ENCODE measurements around the gene ATXN7L2.

ATXN7L2 gene

DNA sequence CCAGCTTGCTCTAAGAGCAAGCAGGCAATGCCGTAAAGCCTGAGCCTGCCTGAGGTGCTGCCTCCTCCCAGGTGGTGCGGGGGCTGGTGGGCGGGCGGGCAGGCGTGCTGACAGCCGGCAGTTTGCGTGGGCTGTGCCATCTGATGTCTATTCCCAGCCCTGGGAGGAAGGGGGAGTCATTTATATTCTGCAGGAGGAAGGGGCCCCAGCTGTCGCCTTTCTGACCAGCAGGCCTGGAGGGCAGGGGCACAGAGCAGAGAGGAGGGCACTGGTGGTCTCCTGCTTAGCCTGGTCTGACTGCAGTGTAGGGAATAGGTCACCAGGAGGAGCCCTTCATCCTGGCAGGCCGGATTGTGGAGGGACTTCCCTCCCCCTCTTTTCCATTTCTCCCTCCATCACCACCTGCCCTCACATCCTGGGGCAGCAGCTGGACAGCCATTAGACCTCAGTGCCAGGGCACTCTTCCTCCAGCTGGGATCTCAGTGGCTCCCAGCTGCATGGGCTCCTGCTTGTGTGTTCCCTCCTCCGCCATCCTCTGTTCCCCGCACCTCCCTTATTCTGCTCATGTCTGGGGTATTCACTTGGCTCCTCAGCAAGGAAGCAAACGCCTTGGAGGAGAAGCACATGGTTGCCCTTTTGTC is 14.6 kb downstream of the ATXN7L2 start:
- DNase-seq (ENCODE audit: low read depth, low spot score) = no peak

GRCh38 chr1:109499081-109499480 is 15.4 kb downstream of the ATXN7L2 start:
- no peak for DNase-seq (ENCODE audit: low read depth, low spot score)

DNA sequence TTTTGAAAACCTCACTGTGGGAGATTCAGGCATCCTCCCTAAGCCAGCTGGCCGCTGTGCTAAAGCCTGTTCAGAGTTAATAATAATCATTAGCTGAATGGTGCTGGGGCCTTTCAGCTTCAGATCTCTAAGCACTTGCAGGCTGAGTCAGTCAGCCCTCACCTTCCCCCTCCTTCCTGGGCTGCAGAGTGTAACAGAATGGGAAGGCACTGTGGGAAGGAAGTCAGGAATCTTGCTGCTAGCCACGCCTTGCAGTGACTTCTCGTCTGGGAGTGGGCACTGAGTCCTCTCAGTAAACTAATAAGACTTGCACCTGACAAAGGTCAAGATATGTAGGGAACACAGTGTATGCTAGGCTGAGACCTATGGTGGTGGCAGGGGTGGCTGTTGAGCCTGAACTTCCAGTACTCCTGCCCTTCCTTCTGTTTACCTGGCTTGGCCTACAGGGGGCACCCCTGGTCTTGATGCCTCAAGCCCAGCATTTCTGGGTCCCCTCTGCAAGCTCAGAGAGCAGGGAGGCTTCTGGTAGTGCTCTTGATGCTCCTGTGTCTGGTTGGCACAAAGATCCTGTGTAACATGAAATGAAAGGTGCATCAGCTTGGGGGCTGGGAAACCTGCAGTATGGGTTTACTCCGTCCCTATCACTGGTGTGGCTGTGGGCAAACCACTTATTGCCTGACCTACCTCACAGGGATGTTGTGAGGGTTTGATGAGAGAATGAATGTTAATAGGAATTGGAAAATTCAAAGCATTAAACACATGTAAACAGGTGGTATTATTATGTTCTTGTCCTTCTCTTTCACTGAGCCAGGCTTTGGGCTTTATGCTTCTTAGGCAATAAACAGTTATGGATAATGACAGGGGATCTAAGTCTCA is 16.2 kb downstream of the ATXN7L2 start:
- no peak for DNase-seq (ENCODE audit: low read depth, low spot score)

GRCh38 chr1:109500941-109501381 is 17.3 kb downstream of the ATXN7L2 start:
- DNase-seq (ENCODE audit: low read depth, low spot score) = no peak

DNA sequence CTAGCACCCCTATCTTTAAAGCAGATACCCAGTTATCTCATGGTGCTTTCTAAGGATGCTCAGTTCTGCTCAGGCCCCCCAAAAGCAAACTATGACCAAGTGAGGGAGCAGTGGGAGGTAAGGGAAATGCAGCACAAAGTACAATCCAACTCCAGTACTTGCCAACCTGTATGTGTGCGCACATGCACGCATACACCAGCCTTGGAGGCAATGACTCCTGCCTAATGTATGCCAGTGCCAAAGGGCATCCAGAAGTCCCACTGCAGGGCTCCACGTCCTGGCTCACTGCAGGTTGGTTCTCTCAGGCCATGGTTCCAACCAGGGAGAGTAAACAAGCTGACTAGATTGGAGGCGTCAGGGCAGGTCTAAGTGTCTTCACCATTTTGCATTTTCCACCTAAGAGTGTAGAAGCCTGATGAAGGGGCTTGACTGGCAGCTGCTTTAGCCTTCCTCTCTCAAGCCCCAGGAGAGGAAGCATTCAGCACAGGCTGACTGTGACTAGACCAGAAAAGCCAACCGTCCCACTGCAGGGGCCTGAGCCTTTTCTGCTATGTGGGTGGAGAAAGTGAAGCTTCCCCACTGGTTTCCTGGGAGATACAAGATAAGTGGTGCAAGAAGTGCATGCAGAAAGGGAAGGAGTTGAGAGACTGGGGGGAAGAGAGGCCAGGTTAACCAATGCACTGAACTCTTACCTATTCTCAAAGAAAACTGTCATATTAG is 18.1 kb downstream of the ATXN7L2 start:
- DNase-seq (ENCODE audit: low read depth, low spot score) = no peak

DNA sequence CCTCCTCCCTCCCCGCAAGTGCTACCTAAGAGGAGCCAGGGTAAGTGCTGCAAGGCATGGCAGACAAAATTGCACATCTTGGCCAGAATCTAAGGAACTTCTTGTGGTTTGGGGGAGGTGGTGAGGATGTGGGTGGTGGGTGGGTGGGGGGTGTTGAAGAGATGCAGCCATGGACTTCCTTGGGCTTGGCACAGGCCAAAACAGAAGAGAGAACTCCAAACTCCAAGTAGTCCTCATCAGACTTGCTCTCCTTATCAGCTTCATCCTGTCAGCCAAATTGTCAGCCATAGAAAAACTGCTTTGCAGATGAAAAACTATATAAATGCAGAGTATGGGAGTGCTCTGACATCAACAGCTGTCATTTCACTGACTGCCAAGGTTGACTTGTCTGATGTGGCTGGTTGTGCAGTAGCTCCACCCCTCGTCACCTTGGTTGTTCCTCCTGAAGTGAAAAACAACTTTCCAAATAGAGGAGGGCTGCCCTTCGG is 18.7 kb downstream of the ATXN7L2 start:
- no peak for DNase-seq (ENCODE audit: low read depth, low spot score)

GRCh38 chr1:109503935-109504334 is 20.2 kb downstream of the ATXN7L2 start:
- DNase-seq (ENCODE audit: low read depth, low spot score) = no peak

DNA sequence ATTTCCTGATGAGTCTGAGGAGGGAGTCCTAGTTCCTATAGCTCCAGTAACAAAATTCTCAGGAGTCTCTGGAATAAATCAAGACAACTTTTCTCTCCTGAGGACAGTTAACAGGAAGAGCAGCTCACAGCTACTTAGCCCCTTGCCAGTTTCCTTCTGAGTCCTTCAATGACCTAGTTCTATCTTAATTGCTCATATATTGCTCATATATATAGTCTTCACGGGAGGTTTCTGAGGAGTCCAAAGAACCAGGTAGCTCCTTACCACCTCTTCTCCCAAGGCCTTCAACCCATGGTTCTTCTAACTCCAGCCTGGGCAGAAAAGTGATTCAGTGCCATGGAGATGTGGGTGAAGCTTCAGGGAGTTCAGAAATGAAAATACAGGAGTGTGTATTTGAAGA is 21.3 kb downstream of the ATXN7L2 start:
- DNase-seq (ENCODE audit: low read depth, low spot score) = no peak

DNA sequence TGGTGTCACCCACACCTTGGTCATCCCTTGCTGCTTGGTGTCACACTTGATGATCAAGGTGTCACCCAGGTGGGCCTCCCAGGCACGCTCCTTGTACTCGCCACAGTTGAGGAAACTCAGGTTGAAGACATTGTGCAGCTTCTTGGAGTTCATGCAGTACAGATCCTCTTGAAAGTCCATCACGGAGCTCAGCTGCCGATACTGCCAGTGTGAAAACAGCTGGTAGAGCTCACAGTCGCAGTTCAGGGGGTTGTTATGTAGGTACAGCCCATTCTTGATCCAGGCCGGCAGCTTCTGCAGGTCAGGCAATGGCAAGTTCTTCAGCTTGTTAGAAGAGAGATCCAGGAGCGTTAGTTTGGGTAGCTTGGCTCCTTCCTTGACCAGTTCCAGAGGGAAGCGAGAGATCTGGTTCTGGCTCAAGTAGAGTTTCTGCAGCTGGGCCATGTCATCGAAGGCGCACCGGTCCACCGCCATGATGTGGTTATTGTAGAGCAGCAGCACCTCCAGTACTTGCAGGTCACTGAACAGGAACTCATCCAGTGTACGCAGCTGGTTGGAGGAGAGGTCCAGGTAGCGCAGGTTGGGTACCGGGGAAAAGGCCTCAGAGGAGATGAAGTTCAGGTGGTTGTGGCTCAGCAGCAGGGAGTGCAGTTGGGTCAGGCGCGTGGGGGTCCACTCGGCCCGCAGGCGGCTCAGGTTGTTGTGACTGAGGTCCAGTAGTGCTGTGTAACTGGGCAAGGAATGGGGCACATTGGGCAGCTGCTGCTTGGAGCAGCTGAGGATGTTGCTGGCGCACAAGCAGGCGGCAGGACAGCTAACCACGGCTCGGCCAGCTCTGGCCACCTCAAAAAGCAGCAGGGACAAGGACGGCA is 24.5 kb downstream of the ATXN7L2 start:
- no peak for DNase-seq (ENCODE audit: low read depth, low spot score)

DNA sequence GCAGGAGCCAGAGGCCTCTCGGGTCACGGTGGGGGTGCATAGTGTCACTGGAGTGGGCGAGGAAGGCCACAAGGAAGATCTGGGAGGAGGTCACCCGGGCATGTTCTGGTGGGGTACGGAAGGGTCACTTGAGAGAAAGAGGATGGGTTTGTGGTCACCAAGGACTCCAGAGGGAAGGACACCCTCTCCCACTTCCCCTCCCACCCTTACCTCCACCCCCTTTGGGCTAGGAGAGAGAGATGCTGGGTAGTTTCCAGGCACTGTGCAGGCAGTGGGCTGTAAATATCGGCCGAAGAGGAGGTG is 25.1 kb downstream of the ATXN7L2 start:
- no peak for DNase-seq (ENCODE audit: low read depth, low spot score)

GRCh38 chr1:109509176-109510134 is 25.8 kb downstream of the ATXN7L2 start, which contains the start of gene AMIGO1:
Gene AMIGO1 (minus strand): TSS chr1:109509727. CDS start chr1:109508912, 815 bp downstream.
- no peak for DNase-seq (ENCODE audit: low read depth, low spot score)

- DNase-seq (ENCODE audit: low read depth, low spot score) = no peak
These were observed 29.5 kb downstream of the ATXN7L2 start for GRCh38 chr1:109513110-109513710.

DNA sequence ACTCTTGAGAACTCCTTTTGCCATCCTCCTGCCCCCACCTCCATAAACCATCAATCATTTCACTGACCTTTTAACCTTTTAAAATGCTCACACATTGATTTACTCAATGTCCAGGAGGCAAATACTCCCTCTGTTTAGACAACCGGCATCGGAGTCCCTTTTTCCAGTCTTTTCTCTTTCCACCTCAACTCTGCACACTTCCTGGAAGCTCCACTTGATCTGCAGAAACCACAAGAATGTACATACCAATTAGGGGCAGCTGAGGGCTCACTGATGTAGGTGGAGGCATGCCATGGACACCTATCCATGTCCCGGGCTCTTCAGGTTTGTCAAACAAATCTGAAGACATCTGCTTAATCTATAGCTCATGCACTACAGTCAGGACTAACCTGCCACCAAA is 31.1 kb downstream of the ATXN7L2 start:
- no peak for DNase-seq (ENCODE audit: low read depth, low spot score)

DNA sequence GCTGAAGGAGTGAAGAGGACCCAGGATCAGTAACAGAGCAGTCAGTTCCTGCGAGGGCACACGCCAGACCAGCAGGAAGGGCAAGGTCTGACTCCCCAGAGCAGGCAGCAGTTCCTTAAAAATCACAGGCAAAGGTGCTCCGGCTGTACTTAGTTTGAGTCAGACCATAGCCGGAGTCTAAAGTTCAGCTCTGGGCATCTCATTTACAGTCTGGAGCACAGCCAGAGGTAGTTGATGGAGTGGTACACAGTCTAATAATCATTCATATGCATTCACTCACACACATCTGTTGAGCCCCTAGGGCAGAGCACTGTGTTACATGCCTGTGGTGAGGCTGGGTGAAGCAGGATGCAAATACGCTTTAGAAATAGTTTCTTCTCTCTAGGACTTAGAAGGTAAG is 33.2 kb downstream of the ATXN7L2 start:
- DNase-seq (ENCODE audit: low read depth, low spot score) = no peak

- DNase-seq (ENCODE audit: low read depth, low spot score) = no peak
These were observed 33.6 kb downstream of the ATXN7L2 start for GRCh38 chr1:109517337-109517736.

DNA sequence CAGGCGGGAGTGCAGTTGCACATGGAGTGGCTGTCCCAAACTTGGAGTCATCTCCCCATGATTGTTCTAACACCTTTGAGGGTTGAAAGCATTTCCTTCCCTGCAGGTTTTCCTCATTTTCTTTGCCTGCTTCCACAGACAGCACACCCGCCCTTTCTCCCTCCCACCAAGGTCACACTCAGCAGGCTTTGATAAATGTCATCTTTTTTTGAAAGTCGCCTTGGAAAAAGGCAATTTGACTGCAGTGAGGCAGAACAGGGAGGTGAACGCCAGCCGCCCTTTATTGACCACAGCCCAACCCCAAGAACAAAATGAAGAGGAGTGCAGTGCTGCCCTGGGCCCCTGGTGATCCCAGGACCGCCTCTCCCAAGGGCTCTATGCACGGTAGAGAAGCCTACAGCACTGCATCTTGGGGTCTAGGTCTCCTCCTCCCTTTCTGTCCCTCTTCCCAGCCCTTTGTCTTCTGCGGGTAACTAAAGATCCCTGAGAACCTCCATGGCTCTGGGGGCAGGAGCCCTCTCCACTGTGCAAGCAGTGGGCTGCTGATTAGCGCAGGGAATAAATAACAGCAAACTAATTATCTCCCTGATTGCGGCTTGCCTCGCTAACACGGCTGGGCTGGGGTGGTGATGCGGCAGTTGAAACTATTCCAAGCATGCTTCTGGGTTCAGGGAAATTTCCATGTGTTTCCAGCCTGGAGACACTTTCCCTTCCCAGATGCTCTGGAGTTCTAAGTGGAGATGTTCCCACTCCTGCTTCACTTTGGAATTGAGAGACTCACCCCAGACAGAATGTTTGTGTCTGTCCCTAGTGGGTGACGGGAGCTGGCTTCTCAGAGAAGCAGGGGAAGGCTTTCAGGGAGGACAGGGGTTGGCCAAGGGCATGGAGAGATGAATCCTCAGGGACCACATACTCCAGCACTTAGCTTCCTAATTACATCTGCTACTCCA is 37.6 kb downstream of the ATXN7L2 start:
- no peak for DNase-seq (ENCODE audit: low read depth, low spot score)

DNA sequence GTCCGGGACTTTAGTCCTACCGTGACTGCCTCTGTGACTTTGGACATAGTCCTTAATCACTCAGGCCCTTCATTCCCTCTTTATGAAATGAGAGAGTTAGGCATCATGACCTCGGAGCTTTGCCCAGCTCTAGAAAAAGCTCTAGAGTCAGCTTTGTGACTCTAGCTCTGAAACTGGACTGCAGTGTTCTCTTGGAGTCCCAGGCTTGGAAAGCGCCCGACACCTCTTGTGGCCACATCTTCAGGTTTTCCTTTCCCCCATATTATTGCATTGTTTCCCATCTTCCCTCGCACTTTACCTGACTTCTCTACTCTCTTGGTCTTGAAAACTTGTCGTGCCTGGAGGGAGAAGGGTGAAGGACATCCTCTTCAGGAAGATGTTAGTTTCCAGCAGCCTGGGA is 38.3 kb downstream of the ATXN7L2 start:
- DNase-seq (ENCODE audit: low read depth, low spot score) = no peak

- no peak for DNase-seq (ENCODE audit: low read depth, low spot score)
These were observed 40.0 kb downstream of the ATXN7L2 start for GRCh38 chr1:109523706-109524105.
